ENCODE measurements around the gene GNAT1.

The GNAT1 gene

GRCh38 chr3:50179710-50180109 lies 11.7 kb upstream of the GNAT1 start:
- no peak overlapping the region for H3K4me3 ChIP-seq (ENCODE audit: low read depth, low read length)
- no peak for TF ChIP-seq CTCF (IDR thresholded peaks at IDR 0.05; ENCODE audit: borderline replicate concordance, insufficient read depth, low read depth, low read length)

GRCh38 chr3:50181985-50182384 lies 9.4 kb upstream of the GNAT1 start:
- no peak overlapping the region for H3K4me3 ChIP-seq (ENCODE audit: low read depth, low read length)
- TF ChIP-seq CTCF (IDR thresholded peaks at IDR 0.05; ENCODE audit: borderline replicate concordance, insufficient read depth, low read depth, low read length): no peak

- no peak for TF ChIP-seq CTCF (IDR thresholded peaks at IDR 0.05; ENCODE audit: borderline replicate concordance, insufficient read depth, low read depth, low read length)
- no peak overlapping the region for H3K4me3 ChIP-seq (ENCODE audit: low read depth, low read length)
Measured at GRCh38 chr3:50182533-50183099, 8.8 kb upstream of the GNAT1 start.

GRCh38 chr3:50183755-50184154 lies 7.7 kb upstream of the GNAT1 start:
- TF ChIP-seq CTCF (IDR thresholded peaks at IDR 0.05; ENCODE audit: borderline replicate concordance, insufficient read depth, low read depth, low read length): no peak
- no peak overlapping the region for H3K4me3 ChIP-seq (ENCODE audit: low read depth, low read length)

GRCh38 chr3:50184242-50184978 lies 7.0 kb upstream of the GNAT1 start:
- H3K4me3 ChIP-seq (ENCODE audit: low read depth, low read length): no peak overlapping the region
- no peak for TF ChIP-seq CTCF (IDR thresholded peaks at IDR 0.05; ENCODE audit: borderline replicate concordance, insufficient read depth, low read depth, low read length)

GRCh38 chr3:50185230-50185629 lies 6.2 kb upstream of the GNAT1 start:
- H3K4me3 ChIP-seq (ENCODE audit: low read depth, low read length): no peak overlapping the region
- TF ChIP-seq CTCF (IDR thresholded peaks at IDR 0.05; ENCODE audit: borderline replicate concordance, insufficient read depth, low read depth, low read length): no peak

GRCh38 chr3:50186096-50186495 lies 5.3 kb upstream of the GNAT1 start:
- TF ChIP-seq CTCF (IDR thresholded peaks at IDR 0.05; ENCODE audit: borderline replicate concordance, insufficient read depth, low read depth, low read length): no peak
- no peak overlapping the region for H3K4me3 ChIP-seq (ENCODE audit: low read depth, low read length)

All from GM12875 (cell line).